Cardiac muscle cell (in vitro differentiated cells and primary cell): ENCODE results near the gene SH3RF3. TPM values are rescaled to one million over a fixed set of nuclear protein-coding genes. Genes with fewer than 3 reads are reported as not detected.

Experiments used
- DNase-seq, 2 donors: peaks; one replicate each; pipeline versions ENCODE4 v3.0.0 to v3.0.0-alpha.2; 2010 to 2017; ENCODE audit warnings: low read depth in 1 of 2, low spot score in 1 of 2
- H3K27ac ChIP-seq: fragments of 200-600 bp; sonication (generic); 2 replicates; pipeline ENCODE4 v1.5.1; 2016
- H3K27me3 ChIP-seq: fragments of 200-600 bp; sonication (generic); 2 replicates; pipeline ENCODE4 v1.6.0; 2016; ENCODE audit warnings: control low read depth
- H3K36me3 ChIP-seq: fragments of 200-600 bp; sonication (generic); 2 replicates; pipeline ENCODE4 v1.5.1; 2016; ENCODE audit warnings: control low read depth
- H3K4me1 ChIP-seq: fragments of 200-600 bp; sonication (generic); 2 replicates; pipeline ENCODE4 v1.8.1; 2017; ENCODE audit warnings: low read depth, mild to moderate bottlenecking, mixed run types
- H3K4me3 ChIP-seq: fragments of 200-600 bp; sonication (generic); 2 replicates; pipeline ENCODE4 v1.5.1; 2016; ENCODE audit warnings: mild to moderate bottlenecking
- H3K9me3 ChIP-seq: fragments of 200-600 bp; sonication (generic); 2 replicates; pipeline ENCODE4 v1.5.1; 2017; ENCODE audit warnings: low read depth, mild to moderate bottlenecking, control low read depth
- CTCF ChIP-seq: IDR thresholded peaks from 2 replicates; pipeline ENCODE4 v1.5.1; 2012; ENCODE audit warnings: low read depth, mild to moderate bottlenecking, low read length
- polyA plus RNA-seq: library from polyadenylated mRNA; unstranded; fragments of >200 nt; fragmentation: Nextera tagmentation; extraction: Ambion mirVana; gene quantifications from 2 replicates; pipeline ENCODE4 v1.2.1, GENCODE V29; 2016
- total RNA-seq: library from RNA; depleted of rRNA; stranded (reverse); fragments of >200 nt; gene quantifications from 2 replicates; pipeline ENCODE4 v1.2.3, GENCODE V29; 2016

Gene SH3RF3
- total and polyA plus RNA-seq, 2 experiments from 2014 or later = 1.2 to 1.7 TPM

- no peaks in the 10 kb centered on the region for H3K27me3 ChIP-seq
- H3K9me3 ChIP-seq = no peaks in the 10 kb centered on the region
- H3K27ac ChIP-seq = no peak overlapping the region
- no peaks in the 10 kb centered on the region for H3K36me3 ChIP-seq
- DNase-seq = no peak
- no peak overlapping the region for H3K4me3 ChIP-seq
- no peaks in the 10 kb centered on the region for H3K4me1 ChIP-seq
- no peak for TF ChIP-seq CTCF
Measured at GRCh38 chr2:109437325-109438090, 308.5 kb downstream of the SH3RF3 start.

GRCh38 chr2:109438146-109438545 lies 309.1 kb downstream of the SH3RF3 start:
- Histone ChIP-seq H3K4me1 (no peaks in the 10 kb centered on the region), H3K27ac (no peak overlapping the region), H3K9me3 (no peaks in the 10 kb centered on the region), H3K36me3 (no peaks in the 10 kb centered on the region), H3K4me3 (no peak overlapping the region), H3K27me3 (no peaks in the 10 kb centered on the region)
- DNase-seq = no peak
- TF ChIP-seq CTCF = no peak

GRCh38 chr2:109438773-109439389 lies 309.9 kb downstream of the SH3RF3 start:
- Histone ChIP-seq H3K27me3 (no peaks in the 10 kb centered on the region), H3K27ac (no peak overlapping the region), H3K9me3 (no peaks in the 10 kb centered on the region), H3K36me3 (no peaks in the 10 kb centered on the region), H3K4me3 (no peak overlapping the region), H3K4me1 (no peaks in the 10 kb centered on the region)
- DNase-seq = peak in 1 of 2 donors; percentile 72
- no peak for TF ChIP-seq CTCF

GRCh38 chr2:109439390-109439786 lies 310.4 kb downstream of the SH3RF3 start:
- no peak overlapping the region for H3K4me3 ChIP-seq
- H3K9me3 ChIP-seq = no peaks in the 10 kb centered on the region
- H3K27ac ChIP-seq = no peak overlapping the region
- no peaks in the 10 kb centered on the region for H3K4me1 ChIP-seq
- H3K36me3 ChIP-seq = no peaks in the 10 kb centered on the region
- no peak for TF ChIP-seq CTCF
- DNase-seq = no peak
- H3K27me3 ChIP-seq = no peaks in the 10 kb centered on the region

GRCh38 chr2:109439986-109440385 lies 311.0 kb downstream of the SH3RF3 start:
- Histone ChIP-seq H3K4me1 (no peaks in the 10 kb centered on the region), H3K27ac (no peak overlapping the region)

More at GRCh38 chr2:109439986-109440385, 311.0 kb downstream of the SH3RF3 start:
- Histone ChIP-seq H3K27me3 (no peaks in the 10 kb centered on the region), H3K4me3 (no peak overlapping the region), H3K9me3 (no peaks in the 10 kb centered on the region), H3K36me3 (no peaks in the 10 kb centered on the region)
- DNase-seq = no peak
- TF ChIP-seq CTCF = no peak
